Naive thymus-derived CD8-positive, alpha-beta T cell (primary cell): ENCODE data around the gene BMP7. TPM values are rescaled to one million over a fixed set of nuclear protein-coding genes. Genes with fewer than 3 reads are reported as not detected.

Experiments used
- ATAC-seq, 2 donors: fragments of 150-1000 bp; cut with Tn5 transposase in 1 of 2; sonication (Bioruptor Pico), chemical (Tn5 transposase) in 1 of 2; 1 replicate in 1 of 2; 2 replicates in 1 of 2; pipeline ENCODE4 v1.10.0; 2021; ENCODE audit warnings: mild to moderate bottlenecking in 2 of 2, moderate library complexity in 2 of 2
- POLR2A ChIA-PET: fragments of 350-600 bp; sonication (Branson Sonifier 250); formaldehyde crosslinking; loops from one replicate; lab custom pipeline; 2021; ENCODE audit warnings: antibody characterized with exemption; lab: Charles Lee
- DNase-seq, 10 donors: peaks; one replicate each; pipeline versions ENCODE4 v3.0.0 to v3.0.0-alpha.2; 2020 to 2022
- H3K27ac Mint-ChIP-seq, 10 donors: one replicate each; pipeline ENCODE4 v1.8.0; 2020 to 2022; ENCODE audit warnings: mild to moderate bottlenecking in 10 of 10, mixed read lengths in 10 of 10, moderate library complexity in 4 of 10, inconsistent platforms in 1 of 10
- H3K27me3 Mint-ChIP-seq, 5 donors: one replicate each; pipeline ENCODE4 v1.8.0; 2021 to 2022; ENCODE audit warnings: mixed read lengths in 5 of 5
- H3K36me3 Mint-ChIP-seq, 3 donors: one replicate each; pipeline ENCODE4 v1.8.0; 2020 to 2022; ENCODE audit warnings: mixed read lengths in 3 of 3, mild to moderate bottlenecking in 2 of 3, inconsistent platforms in 1 of 3
- H3K4me1 Mint-ChIP-seq, 4 donors: one replicate each; pipeline ENCODE4 v1.8.0; 2021 to 2022; ENCODE audit warnings: mixed read lengths in 4 of 4
- H3K4me3 Mint-ChIP-seq, 10 donors: one replicate each; pipeline ENCODE4 v1.8.0; 2020 to 2022; ENCODE audit warnings: mild to moderate bottlenecking in 10 of 10, mixed read lengths in 10 of 10, moderate library complexity in 6 of 10, inconsistent platforms in 1 of 10
- H3K9me3 Mint-ChIP-seq, 9 donors: one replicate each; pipeline ENCODE4 v1.8.0; 2020 to 2022; ENCODE audit warnings: mixed read lengths in 9 of 9, mild to moderate bottlenecking in 3 of 9, inconsistent platforms in 1 of 9, moderate library complexity in 1 of 9
- polyA plus RNA-seq, 3 donors: library from polyadenylated mRNA; unstranded; fragments of 300-500 nt; fragmentation: Illumina TruSeq; gene quantifications; one replicate each; pipeline ENCODE4 v1.2.3, GENCODE V29; 2021
- total RNA-seq, 8 experiments: library from RNA in 2 of 8; stranded (reverse) in 2 of 8; gene quantifications; one replicate each; pipeline ENCODE4 v1.2.3 and lab custom pipeline; 2021 to 2026

Gene BMP7
- total and polyA plus RNA-seq, 5 experiments from 2014 or later: not detected

DNA sequence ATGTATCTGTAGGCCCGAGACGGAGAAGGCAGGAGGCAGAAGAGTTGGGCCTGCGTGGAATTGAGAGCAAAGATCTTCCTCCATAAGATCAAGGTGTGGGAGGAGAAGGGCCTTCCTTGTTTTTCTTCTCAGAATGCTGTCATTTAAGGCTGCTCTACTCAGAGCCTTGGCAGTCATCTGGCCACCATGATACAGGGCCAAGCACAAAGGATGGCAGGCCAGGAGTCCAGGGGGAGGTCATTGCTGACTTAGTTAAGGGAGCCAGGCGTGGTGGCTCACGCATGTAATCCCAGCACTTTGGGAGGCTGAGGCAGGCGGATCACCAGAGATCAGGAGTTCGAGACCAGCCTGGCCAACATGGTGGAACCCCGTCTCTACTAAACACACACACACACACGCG, 137.1 kb downstream of the BMP7 start:
- DNase-seq (no peak), ATAC-seq (no peak)

DNA sequence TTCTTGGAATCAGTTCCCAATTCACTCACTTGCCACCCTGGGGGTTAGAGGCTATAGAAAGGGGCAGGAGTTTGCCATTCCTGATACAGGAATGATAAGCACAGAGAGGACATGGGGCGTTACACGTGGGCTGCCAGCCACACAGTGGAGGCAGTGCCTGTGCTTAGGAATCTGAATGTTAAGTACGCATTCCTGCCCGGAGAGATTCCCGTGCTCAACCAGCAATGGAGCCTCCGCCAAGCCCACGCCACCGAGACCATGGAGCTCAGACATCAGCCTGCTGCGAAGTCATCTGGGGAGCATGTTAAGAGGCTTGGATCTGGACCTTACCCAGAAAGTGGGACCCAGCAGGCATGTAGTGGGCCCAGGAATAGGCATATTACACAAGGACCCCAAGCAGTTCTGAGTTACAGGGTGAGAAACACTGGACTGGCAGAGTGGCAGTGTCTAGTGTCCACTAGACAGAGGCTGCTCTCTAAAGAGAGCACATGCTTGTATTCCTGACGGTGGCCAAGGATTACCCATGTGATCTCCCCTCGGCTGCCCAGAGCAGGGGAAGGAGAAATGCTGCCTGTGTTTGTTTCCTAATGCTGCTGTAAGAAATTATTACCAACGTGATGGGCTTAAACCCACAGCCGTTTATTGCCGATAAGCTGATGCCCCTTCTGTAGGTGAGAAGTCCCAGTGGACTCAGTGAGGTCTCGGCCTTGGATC, 138.2 kb downstream of the BMP7 start:
- H3K27me3 Mint-ChIP-seq: peaks cover 1 to 52% (median 25%) of the 10 kb centered on the region in 5 donors
- H3K9me3 Mint-ChIP-seq: no peaks in the 10 kb centered on the region
- no peak for ATAC-seq
- no peaks in the 10 kb centered on the region for H3K36me3 Mint-ChIP-seq
- POLR2A ChIA-PET: no interaction called here
- no peak for DNase-seq
- no peak overlapping the region for H3K4me3 Mint-ChIP-seq
- H3K4me1 Mint-ChIP-seq: peaks cover 0 to 5% (median 0%) of the 10 kb centered on the region in 4 donors
- H3K27ac Mint-ChIP-seq: no peak overlapping the region

More for the DNA sequence above, 137.1 kb downstream of the BMP7 start:
- Mint-ChIP-seq H3K36me3 (no peaks in the 10 kb centered on the region), H3K9me3 (peaks cover 0 to 2% (median 0%) of the 10 kb centered on the region in 9 donors), H3K4me3 (no peak overlapping the region), H3K4me1 (peaks cover 0 to 5% (median 0%) of the 10 kb centered on the region in 4 donors), H3K27me3 (peaks cover 0 to 58% (median 24%) of the 10 kb centered on the region in 5 donors), H3K27ac (no peak overlapping the region)
- POLR2A ChIA-PET: no interaction called here

DNA sequence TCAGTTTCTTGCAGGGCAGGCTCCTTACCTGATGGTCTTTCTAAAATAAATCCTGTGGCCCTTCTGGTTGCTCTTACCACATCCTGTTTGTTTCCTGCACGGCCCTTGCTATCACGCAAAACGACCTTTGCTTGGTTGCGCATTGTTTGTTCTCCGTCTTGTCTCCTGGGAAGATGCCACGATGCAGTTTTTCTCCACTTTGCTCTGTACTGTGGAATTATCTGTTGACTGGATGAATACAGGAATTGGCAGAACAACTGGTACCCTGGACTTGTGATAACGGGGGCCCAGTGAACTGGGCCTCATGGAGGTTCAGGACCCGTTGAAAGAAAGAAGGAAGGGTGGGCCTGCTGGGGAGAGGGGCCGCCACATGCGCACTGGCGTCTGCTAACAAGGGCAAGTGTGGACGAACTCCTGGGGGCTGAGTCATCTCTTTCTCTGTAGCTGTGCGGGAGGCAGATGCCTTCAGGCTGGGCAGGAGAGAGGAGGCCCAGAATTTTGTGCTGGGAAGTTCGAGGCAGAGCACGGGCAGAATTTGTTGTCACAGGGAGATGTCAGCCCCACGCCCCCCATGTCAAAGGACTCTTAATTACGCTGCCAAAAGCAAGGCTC, 139.9 kb downstream of the BMP7 start:
- H3K4me1 Mint-ChIP-seq: peaks cover 0 to 5% (median 0%) of the 10 kb centered on the region in 4 donors
- ATAC-seq (no peak), DNase-seq (no peak)
- H3K27ac Mint-ChIP-seq: no peak overlapping the region
- H3K36me3 Mint-ChIP-seq: no peaks in the 10 kb centered on the region
- H3K27me3 Mint-ChIP-seq: peaks cover 1 to 39% (median 21%) of the 10 kb centered on the region in 5 donors
- H3K4me3 Mint-ChIP-seq: no peak overlapping the region
- no peaks in the 10 kb centered on the region for H3K9me3 Mint-ChIP-seq
- POLR2A ChIA-PET: no interaction called here

DNA sequence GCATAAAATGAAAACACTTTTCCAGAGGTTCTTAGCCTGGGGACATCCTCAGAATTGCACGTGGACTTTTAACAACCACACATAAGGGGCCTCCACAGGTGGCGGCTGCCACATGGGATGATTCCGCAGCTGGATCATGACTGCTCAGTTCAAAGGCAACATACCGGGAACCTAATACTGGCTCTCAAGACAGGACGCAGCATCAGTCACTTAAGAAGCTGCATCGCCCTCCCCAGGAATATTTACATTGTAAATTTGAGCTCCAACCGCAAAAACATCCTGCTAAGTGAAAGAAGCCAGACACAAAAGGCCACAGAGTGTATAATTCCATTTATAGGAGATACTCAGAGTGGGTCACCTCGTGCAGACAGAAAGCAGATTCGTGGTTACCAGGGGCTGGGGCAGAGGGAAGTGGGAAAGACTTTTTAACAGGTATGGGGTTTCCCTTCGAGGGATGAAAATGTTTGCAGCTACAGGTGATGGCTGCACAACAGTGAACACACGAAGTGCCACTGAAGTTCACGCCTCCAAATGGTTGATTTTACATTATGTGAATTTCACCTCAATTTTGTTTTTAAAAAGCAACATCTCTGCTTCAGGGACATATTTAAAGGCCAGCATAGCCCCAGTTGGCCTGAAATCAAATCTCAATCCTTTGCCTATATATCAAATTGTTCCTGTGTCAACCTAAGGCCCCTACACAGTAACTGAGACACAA, 141.5 kb downstream of the BMP7 start:
- H3K4me3 Mint-ChIP-seq: no peak overlapping the region
- ATAC-seq (no peak), DNase-seq (no peak)
- H3K9me3 Mint-ChIP-seq: no peaks in the 10 kb centered on the region
- no peak overlapping the region for H3K27ac Mint-ChIP-seq
- H3K36me3 Mint-ChIP-seq: no peaks in the 10 kb centered on the region
- H3K4me1 Mint-ChIP-seq: peaks cover 0 to 5% (median 0%) of the 10 kb centered on the region in 4 donors
- POLR2A ChIA-PET: no interaction called here
- H3K27me3 Mint-ChIP-seq: peaks cover 1 to 34% (median 23%) of the 10 kb centered on the region in 5 donors

DNA sequence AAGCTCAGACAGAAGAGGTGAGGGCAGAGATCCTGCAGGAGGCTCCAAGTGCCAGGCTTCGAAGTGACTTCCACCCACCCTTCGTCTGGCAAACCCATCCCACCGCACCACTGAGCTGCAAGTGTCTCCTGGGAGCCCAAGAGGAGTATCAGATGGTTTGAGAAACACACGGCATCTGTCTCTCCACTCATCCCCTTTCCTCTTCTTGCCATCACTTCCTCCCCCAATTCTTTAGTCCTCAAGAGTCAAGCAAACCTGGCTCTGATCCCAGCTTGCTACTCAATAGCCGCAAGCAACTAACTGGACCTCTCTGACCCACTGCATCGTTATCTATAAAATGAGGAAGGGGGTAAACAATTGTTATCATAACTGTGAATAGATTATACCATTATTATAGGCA, 142.1 kb downstream of the BMP7 start:
- no peak overlapping the region for H3K4me3 Mint-ChIP-seq
- H3K9me3 Mint-ChIP-seq: peaks cover 0 to 3% (median 0%) of the 10 kb centered on the region in 9 donors
- H3K27me3 Mint-ChIP-seq: peaks cover 1 to 40% (median 26%) of the 10 kb centered on the region in 5 donors
- H3K36me3 Mint-ChIP-seq: no peaks in the 10 kb centered on the region
- no peak for ATAC-seq
- DNase-seq: no peak
- H3K27ac Mint-ChIP-seq: no peak overlapping the region
- POLR2A ChIA-PET: no interaction called here
- H3K4me1 Mint-ChIP-seq: peaks cover 0 to 5% (median 0%) of the 10 kb centered on the region in 4 donors

DNA sequence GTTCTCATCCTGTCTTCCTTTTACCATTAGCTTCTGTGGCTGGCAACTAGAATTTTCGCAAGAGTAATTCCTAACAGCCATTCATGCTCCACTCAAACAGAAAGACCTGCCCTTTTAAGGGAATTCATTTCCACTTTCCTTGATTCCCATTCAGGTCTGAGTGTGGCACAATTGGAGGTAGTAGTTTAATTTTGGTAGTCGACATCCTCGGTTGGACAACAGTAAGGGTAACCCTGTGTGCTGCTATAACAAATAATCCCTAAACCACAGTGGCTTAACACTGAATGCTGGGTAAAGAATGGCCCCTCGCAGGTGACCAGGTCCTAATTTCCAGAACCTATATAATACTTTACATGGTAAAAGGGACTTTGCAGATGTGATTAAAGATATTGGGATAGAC, 142.9 kb downstream of the BMP7 start:
- H3K4me1 Mint-ChIP-seq: peaks cover 0 to 5% (median 0%) of the 10 kb centered on the region in 4 donors
- no peak overlapping the region for H3K4me3 Mint-ChIP-seq
- H3K27me3 Mint-ChIP-seq: peaks cover 1 to 43% (median 25%) of the 10 kb centered on the region in 5 donors
- DNase-seq (no peak), ATAC-seq (no peak)
- POLR2A ChIA-PET: no interaction called here
- no peaks in the 10 kb centered on the region for H3K36me3 Mint-ChIP-seq
- H3K27ac Mint-ChIP-seq: no peak overlapping the region
- H3K9me3 Mint-ChIP-seq: peaks cover 0 to 3% (median 0%) of the 10 kb centered on the region in 9 donors

DNA sequence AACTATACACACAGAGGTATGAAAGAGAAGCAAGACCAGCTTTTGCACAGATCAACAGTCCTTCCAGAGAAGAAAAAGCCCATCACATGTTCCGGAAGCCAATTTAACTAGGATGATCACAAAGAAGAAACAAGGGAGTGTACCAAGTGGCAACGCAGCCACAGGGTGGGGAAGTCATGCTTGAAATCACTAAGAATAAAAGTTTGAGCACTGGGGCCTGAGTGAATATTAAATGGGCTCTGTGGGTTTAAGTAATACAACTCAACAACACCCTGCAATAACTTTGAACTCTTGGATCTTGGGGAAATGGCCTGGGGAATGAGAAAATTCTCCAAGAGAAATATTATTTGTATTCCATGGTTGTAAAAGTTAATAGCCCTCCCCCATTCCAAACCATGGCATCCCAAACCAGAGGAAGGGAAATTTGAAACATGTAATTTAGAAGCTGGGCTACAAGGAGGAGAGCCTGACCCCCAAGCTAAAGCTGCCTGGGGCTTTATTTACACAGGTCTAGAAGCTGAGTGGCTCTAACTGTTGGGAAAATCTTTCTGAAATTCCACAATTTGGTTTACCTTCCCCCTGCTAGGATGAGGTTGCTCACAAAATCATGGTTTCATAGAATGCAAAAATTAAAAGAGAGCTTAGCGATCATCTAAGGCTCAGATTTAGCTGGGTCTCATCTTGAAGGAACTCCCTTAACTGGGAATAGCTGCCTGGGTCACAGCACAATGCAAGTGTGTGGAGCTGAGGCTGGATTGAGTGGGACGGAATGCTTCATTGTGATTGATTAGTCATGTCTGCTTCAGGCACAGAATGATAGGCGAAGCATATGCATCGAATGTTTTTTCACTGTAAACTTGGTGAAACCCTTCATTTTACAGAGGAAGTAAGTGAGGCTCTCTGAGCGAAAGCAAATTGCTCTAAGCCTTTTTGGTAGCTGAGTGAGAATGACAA, 143.6 kb downstream of the BMP7 start:
- Mint-ChIP-seq H3K4me3 (no peak overlapping the region), H3K27me3 (peaks cover 1 to 43% (median 18%) of the 10 kb centered on the region in 5 donors), H3K9me3 (peaks cover 0 to 3% (median 0%) of the 10 kb centered on the region in 9 donors), H3K4me1 (peaks cover 0 to 5% (median 0%) of the 10 kb centered on the region in 4 donors), H3K36me3 (no peaks in the 10 kb centered on the region), H3K27ac (no peak overlapping the region)
- POLR2A ChIA-PET: no interaction called here
- DNase-seq (no peak), ATAC-seq (no peak)

DNA sequence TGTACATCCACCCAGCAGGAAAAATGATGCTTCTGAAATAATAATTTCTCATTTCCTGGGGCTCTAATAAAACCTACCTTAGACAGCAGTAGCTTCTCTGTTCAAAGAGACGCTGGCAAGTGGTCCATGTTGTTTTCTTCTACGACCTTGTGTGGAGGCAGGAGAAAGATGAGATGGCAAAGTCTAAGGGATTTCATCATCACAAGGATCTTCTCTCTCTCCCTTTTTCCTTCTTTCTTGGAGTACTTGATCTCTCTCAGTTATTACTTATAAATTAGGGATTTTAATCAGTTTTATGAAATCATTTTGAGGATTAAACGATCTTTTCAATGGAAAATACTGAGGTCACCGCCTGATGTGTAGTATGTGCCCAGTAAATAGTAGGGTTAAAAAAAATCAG, 147.5 kb downstream of the BMP7 start:
- Mint-ChIP-seq H3K9me3 (peaks cover 0 to 8% (median 0%) of the 10 kb centered on the region in 9 donors), H3K4me1 (no peaks in the 10 kb centered on the region), H3K27ac (no peak overlapping the region), H3K36me3 (no peaks in the 10 kb centered on the region), H3K4me3 (no peak overlapping the region), H3K27me3 (peaks cover 1 to 23% (median 3%) of the 10 kb centered on the region in 5 donors)
- ATAC-seq (no peak), DNase-seq (no peak)
- POLR2A ChIA-PET: no interaction called here

Other genes starting within 250 kb of the BMP7 start
- gene SPO11, start 63.2 kb upstream of the BMP7 start, total RNA-seq: not detected
- not detected for gene SPO11, start 63.2 kb upstream of the BMP7 start, polyA plus RNA-seq
- 10 to 100 TPM; 30.9 to 34.0 TPM for gene RAE1, start 84.6 kb upstream of the BMP7 start, total RNA-seq
- gene RAE1, start 84.6 kb upstream of the BMP7 start, polyA plus RNA-seq: 10 to 100 TPM; 35.5 to 54.4 (median 37.0) TPM
- gene RBM38, start 124.8 kb upstream of the BMP7 start, total RNA-seq: 100 to 1,000 TPM; 117 to 121 TPM
- 100 to 1,000 TPM in 1 of 3 donors, 10 to 100 TPM in 2; 48.9 to 153 (median 69.0) TPM for gene RBM38, start 124.8 kb upstream of the BMP7 start, polyA plus RNA-seq